HG03159 (cell line): Measurements from ENCODE around the gene WDR91.
A peak's percentile ranks its signal among the peaks of the same experiment; 100 is the strongest.
"Not testable (repeated sequence)": the region's sequence is repeated elsewhere in the genome, so short reads cannot be mapped to it uniquely, and the experiment has no call there.

Experiments used
- ATAC-seq: cut with Tn5 transposase; IDR thresholded peaks from one replicate; pipeline ENCODE4 v1.9.1; 2021; ENCODE audit warnings: mild to moderate bottlenecking, moderate library complexity; ENCODE audit not compliant: unreplicated experiment

Gene WDR91

DNA sequence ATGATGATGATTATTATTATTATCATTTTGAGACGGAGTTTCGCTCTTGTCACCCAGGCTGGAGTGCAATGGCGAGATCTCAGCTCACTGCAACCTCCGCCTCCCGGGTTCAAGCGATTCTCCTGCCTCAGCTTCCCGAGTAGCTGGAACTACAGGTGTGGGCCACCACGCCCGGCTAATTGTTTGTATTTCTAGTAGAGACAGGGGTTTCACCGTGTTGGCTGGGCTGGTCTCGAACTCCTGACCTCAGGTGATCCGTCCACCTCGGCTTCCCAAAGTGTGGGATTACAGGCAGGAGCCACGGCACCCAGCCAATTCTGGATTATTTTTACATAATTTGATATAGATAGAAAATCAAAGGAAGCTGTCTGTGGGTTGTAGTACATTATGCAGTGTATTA is 22.8 kb upstream of the WDR91 start:
- ATAC-seq = not testable (repeated sequence)

DNA sequence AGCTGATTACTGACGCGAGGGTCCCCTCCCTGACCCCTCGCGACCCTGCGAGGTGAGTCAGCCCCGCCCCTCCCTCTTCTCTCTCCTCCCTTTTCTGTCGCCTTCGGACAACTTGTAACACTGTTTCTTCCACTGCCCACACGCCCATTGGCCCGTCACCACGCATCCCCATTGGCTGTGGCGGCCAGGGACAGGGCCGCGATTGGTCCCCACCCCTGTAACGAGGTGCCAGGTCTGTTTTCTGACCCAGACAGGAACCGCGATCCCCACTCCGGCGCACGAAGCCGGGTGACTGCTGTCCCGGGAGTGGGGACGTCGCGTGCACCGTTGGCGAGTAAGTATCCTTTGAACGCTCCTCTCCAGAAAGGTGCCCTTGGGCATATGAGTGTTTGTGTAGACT is 22.2 kb upstream of the WDR91 start, which contains the start of gene STRA8:
Gene STRA8 (plus strand): TSS at position 269 of the 400 bp plus-strand sequence. CDS start 6,687 bp downstream, outside the sequence.
- no peak for ATAC-seq

GRCh38 chr7:135232720-135233119 is 21.4 kb upstream of the WDR91 start:
- no peak for ATAC-seq

DNA sequence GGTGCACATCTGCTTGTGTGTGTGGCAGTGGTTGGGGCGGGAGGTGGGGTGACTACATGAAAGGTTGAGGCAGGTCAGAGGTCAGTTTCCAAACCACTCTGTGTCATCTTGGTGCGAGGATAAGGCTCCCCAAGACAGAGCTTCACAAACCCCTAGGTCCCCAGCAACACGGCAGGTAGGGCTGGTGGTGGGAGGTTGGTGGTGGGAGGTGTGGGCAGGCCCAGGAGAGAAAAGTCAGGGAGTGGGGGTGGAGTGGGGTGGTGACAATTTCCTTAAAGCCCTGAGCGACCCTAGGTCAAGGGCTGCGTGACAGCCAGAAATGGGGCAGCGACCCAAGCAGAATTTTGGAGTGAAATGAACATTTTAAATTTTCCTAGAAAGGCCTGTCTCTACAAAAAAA is 20.8 kb upstream of the WDR91 start:
- no peak for ATAC-seq

GRCh38 chr7:135231686-135232085 is 20.4 kb upstream of the WDR91 start:
- ATAC-seq = no peak

DNA sequence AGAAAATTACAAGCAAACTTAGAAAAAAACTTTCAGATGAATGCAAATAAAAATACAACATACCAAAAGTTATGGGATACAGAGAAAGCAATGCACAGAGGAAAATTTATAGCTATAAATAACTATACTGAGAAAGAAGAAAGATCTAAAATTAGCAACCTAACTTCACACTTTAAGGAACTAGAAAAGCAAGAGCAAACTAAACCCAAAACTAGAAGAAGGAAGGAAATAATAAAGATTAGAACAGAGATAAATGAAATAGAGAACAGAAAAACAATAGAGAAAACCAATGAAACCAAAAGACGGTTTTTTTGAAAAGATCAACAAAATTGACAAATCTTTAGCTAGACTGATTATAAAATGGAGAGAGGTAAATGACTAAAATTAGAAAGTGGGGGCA is 12.7 kb upstream of the WDR91 start:
- no peak for ATAC-seq

GRCh38 chr7:135217645-135218509 is 6.6 kb upstream of the WDR91 start:
- no peak for ATAC-seq

DNA sequence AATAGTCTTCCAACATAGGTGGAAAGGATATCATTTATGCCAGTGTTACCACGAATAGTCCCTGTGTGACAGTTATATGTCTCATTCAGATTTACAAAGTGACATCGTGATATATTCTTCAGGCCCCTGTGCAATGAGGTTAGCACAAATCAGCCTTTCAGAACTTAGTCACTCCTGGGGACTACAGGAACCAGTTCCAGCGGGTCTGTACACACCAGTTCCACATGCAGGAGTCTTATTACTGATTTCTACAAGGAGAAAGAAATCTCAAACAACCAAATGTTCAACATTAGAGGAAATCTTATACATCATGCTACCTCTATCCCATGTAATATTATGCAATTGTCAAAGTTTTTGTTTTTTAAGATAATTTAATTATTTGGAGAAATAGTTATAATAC is 4.4 kb upstream of the WDR91 start:
- ATAC-seq = no peak

- no peak for ATAC-seq
Measured at GRCh38 chr7:135215180-135215579, 3.9 kb upstream of the WDR91 start.

- no peak for ATAC-seq
Measured at GRCh38 chr7:135213831-135214230, 2.5 kb upstream of the WDR91 start.

DNA sequence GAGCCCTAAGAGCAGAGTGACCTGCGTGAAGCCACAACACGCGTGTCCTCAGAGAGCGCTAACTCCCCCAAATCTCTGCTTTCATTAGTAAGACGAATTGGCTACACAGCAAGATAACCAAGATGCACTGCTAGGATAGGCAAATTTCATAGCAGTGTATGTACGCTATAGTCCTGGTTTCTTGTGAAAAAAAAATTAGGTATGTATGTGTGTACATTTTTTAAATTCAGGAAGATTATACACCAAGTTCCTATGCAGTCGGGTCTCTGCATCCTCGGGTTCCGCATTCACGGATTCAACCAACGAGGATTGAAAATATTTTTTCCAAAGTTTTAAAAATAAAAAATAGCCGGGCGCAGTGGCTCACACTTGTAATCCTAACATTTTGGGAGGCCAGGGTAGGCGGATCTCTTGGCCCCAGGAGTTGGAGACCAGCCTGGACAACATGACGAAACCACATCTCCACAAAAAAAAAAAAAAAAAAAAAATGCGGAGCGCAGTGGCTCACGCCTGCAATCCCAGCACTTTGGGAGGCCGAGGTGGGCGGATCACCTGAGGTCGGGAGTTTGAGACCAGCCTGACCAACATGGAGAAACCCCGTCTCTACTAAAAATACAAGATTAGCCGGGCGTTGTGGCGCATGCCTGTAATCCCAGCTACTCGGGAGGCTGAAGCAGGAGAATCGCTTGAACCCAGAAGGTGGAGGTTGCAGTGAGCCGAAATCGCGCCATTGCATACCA is 790 bp upstream of the WDR91 start:
- ATAC-seq = not testable (repeated sequence)

GRCh38 chr7:135210888-135211178 is 493 bp downstream of the WDR91 start:
- no peak for ATAC-seq

GRCh38 chr7:135209225-135209834 is 2.0 kb downstream of the WDR91 start:
- no peak for ATAC-seq

GRCh38 chr7:135208102-135208793 is 3.1 kb downstream of the WDR91 start:
- ATAC-seq = no peak

- no peak for ATAC-seq
Measured at GRCh38 chr7:135207406-135208101, 3.8 kb downstream of the WDR91 start.

DNA sequence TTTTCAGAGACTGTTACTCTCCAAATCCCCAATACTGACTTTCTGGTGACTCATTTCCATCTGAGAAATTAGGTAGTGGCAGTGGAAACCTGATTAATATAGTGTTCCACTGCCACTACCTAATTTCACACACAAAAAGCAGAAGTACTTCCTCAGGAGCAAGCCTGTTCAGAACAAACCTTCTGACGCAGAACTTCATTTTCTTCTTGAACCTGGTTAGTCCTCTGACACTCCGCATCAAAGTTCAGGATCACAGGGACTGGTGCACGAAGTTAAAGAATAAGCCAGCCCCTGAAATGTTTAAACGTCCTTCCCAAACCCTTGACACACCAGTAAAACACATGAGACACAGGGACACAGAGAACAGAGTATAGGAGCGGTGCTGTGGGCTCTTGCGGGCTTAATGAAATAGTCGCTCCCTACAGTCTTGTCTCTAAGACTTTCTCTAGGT is 4.4 kb downstream of the WDR91 start:
- peak; percentile 27 for ATAC-seq

- ATAC-seq = no peak
Measured at GRCh38 chr7:135205850-135206249, 5.5 kb downstream of the WDR91 start.

GRCh38 chr7:135204876-135205275 is 6.5 kb downstream of the WDR91 start:
- no peak for ATAC-seq

DNA sequence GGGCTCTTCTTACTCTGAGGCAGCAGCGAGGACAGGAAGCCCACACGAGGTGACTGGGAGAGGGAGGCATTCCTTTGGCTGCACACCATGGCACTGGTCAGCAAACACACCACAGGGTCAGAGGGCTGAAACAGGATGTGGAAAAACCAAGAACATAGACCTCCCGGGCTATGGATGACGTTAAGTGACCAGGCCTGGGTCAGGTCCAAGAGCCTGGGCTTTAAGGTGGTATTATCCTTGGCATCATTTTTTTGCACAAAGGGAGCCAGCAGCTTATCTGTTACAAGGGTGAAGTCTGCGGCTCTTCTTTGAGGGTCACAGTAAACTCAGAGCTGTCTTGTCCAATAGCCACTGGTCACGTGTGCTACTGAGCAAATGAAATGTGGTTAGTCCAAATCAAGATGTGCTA is 7.0 kb downstream of the WDR91 start:
- ATAC-seq = no peak

- no peak for ATAC-seq
Measured at GRCh38 chr7:135201350-135201749, 10.0 kb downstream of the WDR91 start.
